ENCODE measurements around the gene CSTB.

CSTB gene

DNA sequence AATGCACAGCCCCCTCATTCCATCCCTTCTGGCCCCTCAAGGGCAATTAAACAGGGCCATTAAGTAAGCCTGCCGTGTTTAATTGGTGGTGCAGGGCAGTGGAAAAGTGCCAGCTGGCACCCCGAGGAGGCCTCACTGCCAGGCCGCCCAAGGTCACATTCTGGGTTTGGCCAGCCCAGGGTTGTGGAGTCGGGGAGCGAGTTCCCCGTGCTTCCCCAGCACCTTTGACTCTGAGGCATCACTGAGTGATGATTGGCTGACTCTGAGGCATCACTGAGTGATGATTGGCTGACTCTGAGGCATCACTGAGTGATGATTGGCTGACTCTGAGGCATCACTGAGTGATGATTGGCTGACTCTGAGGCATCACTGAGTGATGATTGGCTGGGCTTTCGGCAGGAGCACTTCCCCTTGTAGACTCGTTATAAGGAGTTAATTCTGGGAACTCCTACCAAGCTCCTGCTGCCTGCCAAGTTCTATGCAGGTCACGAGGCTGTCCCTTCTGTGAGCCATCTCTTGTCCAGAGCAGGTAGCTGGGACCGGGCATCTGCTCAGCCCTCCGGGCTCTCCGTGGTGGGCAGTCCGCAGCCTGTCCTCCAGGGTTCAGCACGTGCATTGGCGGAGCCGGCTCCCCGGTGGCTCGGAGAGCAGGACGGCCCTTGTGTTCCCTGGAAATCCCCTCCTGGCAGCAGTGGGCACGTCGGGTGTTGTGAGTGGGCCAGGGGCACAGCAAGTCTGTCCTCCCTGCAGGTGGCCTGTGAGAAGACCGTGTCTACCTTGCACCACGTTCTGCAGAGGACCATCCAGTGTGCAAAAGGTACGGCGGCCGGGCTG lies 20.9 kb downstream of the CSTB start:
- Histone ChIP-seq H3K27ac (ENCODE audit: low read depth, low read length) (no peak overlapping the region), H3K9ac (ENCODE audit: low read depth, low read length) (no peak overlapping the region), H3K4me1 (ENCODE audit: insufficient read depth, low read length) (no peaks in the 10 kb centered on the region), H3K4me3 (ENCODE audit: low read length) (no peak overlapping the region), H3K27me3 (ENCODE audit: insufficient read depth, low read length) (no peaks in the 10 kb centered on the region), H3K36me3 (ENCODE audit: insufficient read depth, low read length) (peaks cover 75% of the 10 kb centered on the region), H3K9me3 (ENCODE audit: insufficient read depth, low read depth, low read length) (no peaks in the 10 kb centered on the region)
- WGBS: 93% methylated on average over 26 of the region's 26 CpGs

DNA sequence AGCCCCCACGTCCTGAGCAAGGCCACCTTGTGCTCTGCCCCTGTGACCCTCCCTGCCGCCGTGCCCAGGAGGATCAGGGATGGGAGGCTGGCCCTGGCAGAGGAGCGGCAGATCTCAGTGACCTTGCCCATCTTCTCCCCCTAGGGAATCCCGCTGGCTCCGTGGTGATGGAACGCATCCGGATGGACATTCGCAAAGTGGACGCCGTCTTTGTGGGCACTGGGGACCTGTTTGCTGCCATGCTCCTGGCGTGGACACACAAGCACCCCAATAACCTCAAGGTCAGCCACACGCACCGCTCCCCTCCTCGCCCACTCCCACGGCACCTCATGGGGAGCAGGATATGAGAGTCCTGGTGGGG lies 22.7 kb downstream of the CSTB start:
- H3K4me1 ChIP-seq (ENCODE audit: insufficient read depth, low read length): no peaks in the 10 kb centered on the region
- no peaks in the 10 kb centered on the region for H3K27me3 ChIP-seq (ENCODE audit: insufficient read depth, low read length)
- H3K9ac ChIP-seq (ENCODE audit: low read depth, low read length): no peak overlapping the region
- H3K27ac ChIP-seq (ENCODE audit: low read depth, low read length): no peak overlapping the region
- WGBS: 96% methylated on average over 16 of the region's 16 CpGs
- peaks cover 71% of the 10 kb centered on the region for H3K36me3 ChIP-seq (ENCODE audit: insufficient read depth, low read length)
- H3K4me3 ChIP-seq (ENCODE audit: low read length): no peak overlapping the region
- no peaks in the 10 kb centered on the region for H3K9me3 ChIP-seq (ENCODE audit: insufficient read depth, low read depth, low read length)

DNA sequence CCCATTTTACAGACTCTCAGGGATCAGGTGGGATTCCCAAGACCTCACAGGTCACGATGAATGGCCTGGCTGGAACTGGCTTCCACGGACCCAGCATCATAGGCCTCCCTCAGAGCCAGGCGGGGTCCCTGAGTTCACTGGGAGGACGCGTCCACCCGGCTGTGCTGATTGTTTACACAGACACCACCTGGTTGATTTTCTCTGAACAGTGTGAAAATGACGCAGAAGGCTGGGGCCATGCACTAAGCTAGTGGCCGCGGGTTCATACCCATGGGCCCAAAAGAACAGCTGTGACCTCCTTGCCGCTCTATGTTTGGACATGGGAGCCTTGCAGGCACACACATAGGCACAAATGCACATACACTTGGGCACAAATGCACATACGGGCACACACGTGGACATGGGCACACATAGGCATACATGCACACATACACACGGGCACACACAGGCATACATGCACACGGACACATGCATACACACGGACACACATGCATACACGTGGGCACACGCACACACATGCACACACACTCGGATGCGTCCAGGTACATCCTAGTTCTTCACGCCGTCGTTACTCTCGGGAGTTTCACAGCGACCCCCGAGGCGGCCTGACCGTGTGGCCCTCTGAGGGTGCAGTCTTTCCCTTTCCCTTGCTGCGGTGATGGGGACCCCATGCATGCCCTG lies 23.2 kb downstream of the CSTB start:
- H3K4me1 ChIP-seq (ENCODE audit: insufficient read depth, low read length): no peaks in the 10 kb centered on the region
- 96% methylated on average over 28 of the region's 28 CpGs for WGBS
- H3K36me3 ChIP-seq (ENCODE audit: insufficient read depth, low read length): peaks cover 71% of the 10 kb centered on the region
- no peak overlapping the region for H3K27ac ChIP-seq (ENCODE audit: low read depth, low read length)
- no peak overlapping the region for H3K4me3 ChIP-seq (ENCODE audit: low read length)
- no peak overlapping the region for H3K9ac ChIP-seq (ENCODE audit: low read depth, low read length)
- H3K27me3 ChIP-seq (ENCODE audit: insufficient read depth, low read length): no peaks in the 10 kb centered on the region
- no peaks in the 10 kb centered on the region for H3K9me3 ChIP-seq (ENCODE audit: insufficient read depth, low read depth, low read length)

DNA sequence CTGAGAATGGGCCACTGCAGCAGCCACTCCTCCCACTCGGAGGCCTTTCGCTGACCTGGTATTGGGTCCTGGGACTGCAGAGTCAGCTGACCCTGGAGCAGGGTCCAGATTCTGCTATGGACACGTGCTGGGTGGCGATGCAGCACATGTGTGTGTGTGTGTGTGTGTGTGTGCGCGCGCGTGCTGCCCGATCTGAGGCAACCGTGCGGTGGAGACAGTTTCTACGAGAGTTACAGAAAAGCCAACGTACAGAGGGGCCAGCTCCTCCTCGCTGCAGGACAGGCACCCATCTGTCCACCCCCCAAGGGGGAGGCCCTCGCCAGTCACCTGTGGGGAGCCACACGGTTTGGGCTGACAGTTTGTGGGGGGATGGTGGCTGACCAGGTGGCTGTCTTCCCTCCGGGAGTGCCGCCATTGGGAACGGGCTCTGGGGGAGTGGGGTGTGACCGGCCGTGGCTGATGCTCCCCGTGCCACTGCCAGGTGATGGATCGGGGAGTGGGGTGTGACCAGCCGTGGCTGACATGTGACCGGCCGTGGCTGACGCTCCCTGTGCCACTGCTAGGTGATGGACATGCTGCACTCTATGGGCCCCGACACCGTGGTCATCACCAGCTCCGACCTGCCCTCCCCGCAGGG lies 24.0 kb downstream of the CSTB start:
- H3K36me3 ChIP-seq (ENCODE audit: insufficient read depth, low read length): peaks cover 72% of the 10 kb centered on the region

DNA sequence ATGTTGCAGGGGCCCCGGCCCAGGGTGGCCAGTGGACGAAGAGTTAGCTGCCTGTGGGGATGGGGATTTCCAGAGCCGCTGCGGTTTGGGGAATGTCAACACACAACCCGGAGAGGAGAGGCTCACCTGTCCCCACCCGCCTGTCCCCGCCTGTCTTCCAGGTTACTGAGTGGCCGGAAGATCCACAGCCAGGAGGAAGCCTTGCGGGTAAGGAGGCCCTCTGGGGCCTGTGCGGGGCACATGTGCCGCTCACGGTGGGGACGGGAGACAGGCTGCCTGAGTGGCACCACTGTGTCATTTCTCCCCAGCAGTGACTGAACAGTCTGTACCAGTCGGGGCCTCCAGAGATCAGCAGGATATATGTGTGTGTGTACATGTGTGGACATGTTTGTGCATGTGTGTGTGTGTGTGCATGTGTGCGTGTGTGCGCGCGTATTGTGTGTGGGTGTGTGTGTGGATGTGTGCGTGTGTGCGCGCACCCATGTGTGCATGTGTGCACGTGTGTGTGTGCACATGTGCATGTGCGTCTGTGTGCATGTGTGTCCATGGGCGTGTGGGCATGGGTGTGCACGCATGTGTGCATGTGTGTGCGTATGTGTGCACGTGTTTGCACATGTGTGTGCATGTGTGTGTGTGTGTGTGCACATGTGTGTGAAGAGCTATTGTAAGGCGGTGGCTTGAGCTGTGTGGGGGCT lies 25.6 kb downstream of the CSTB start:
- H3K36me3 ChIP-seq (ENCODE audit: insufficient read depth, low read length): peaks cover 66% of the 10 kb centered on the region
- no peak overlapping the region for H3K9ac ChIP-seq (ENCODE audit: low read depth, low read length)
- H3K4me1 ChIP-seq (ENCODE audit: insufficient read depth, low read length): no peaks in the 10 kb centered on the region
- no peak overlapping the region for H3K27ac ChIP-seq (ENCODE audit: low read depth, low read length)
- H3K4me3 ChIP-seq (ENCODE audit: low read length): no peak overlapping the region
- H3K27me3 ChIP-seq (ENCODE audit: insufficient read depth, low read length): no peaks in the 10 kb centered on the region
- no peaks in the 10 kb centered on the region for H3K9me3 ChIP-seq (ENCODE audit: insufficient read depth, low read depth, low read length)
- 90% methylated on average over 28 of the region's 28 CpGs for WGBS

More for the DNA sequence above, 24.0 kb downstream of the CSTB start:
- Histone ChIP-seq H3K27me3 (ENCODE audit: insufficient read depth, low read length) (no peaks in the 10 kb centered on the region), H3K4me3 (ENCODE audit: low read length) (no peak overlapping the region), H3K9me3 (ENCODE audit: insufficient read depth, low read depth, low read length) (no peaks in the 10 kb centered on the region), H3K9ac (ENCODE audit: low read depth, low read length) (no peak overlapping the region), H3K27ac (ENCODE audit: low read depth, low read length) (no peak overlapping the region), H3K4me1 (ENCODE audit: insufficient read depth, low read length) (no peaks in the 10 kb centered on the region)
- WGBS: 95% methylated on average over 31 of the region's 31 CpGs

DNA sequence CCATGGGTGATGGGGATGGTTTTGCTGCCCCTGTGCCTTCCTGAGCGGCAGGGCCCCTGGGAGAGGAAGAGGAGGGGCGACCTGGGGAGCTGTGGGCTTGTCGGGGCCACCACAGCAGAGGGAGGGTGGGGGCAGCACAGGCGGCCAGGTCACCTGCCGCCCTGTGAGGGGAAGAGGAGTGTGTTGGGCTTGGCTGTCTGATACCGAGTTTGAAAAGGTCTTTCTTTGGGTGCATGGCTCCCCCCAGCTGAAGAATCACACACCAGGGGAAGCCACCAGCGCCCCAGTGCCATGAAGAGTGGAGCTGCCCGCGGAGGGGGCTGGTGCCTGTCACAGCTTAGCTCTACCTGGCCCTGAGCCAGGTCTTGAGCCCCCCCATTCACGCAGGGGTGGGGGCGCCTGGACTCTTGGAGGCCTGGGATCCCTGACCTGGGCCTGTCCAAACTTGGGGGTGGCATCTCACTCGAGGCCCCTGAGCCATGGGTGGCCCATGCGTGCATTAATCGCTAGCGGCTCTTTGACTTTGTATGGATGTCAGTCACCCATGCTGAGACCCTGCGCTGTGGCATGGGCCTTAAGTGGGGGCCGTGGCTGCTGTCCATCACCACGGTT lies 26.4 kb downstream of the CSTB start:
- peaks cover 65% of the 10 kb centered on the region for H3K36me3 ChIP-seq (ENCODE audit: insufficient read depth, low read length)
- no peaks in the 10 kb centered on the region for H3K4me1 ChIP-seq (ENCODE audit: insufficient read depth, low read length)
- H3K27me3 ChIP-seq (ENCODE audit: insufficient read depth, low read length): no peaks in the 10 kb centered on the region
- WGBS: 95% methylated on average over 18 of the region's 18 CpGs
- H3K9me3 ChIP-seq (ENCODE audit: insufficient read depth, low read depth, low read length): no peaks in the 10 kb centered on the region
- H3K9ac ChIP-seq (ENCODE audit: low read depth, low read length): no peak overlapping the region
- no peak overlapping the region for H3K4me3 ChIP-seq (ENCODE audit: low read length)
- H3K27ac ChIP-seq (ENCODE audit: low read depth, low read length): no peak overlapping the region

DNA sequence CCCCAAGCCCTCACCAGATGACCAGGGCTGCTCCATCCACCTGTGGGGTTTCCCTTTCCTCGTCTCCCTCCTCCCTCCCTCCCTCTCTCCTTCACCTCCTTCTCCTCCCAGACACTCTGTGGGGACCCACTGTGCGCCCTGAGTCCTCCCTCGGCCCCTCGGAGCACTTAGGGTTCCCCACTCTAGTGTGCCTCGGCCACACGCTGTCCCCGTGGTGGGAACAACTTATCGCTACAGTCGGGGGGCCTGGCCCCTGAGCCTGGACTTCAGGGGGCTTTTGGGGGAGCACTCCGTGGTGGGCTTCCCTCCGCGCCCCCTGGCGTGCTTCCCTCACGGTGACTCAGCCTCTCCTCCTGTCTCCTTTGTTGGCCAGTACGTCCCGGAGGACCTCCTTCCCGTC lies 27.5 kb downstream of the CSTB start:
- H3K27me3 ChIP-seq (ENCODE audit: insufficient read depth, low read length): no peaks in the 10 kb centered on the region
- H3K36me3 ChIP-seq (ENCODE audit: insufficient read depth, low read length): peaks cover 65% of the 10 kb centered on the region
- H3K4me3 ChIP-seq (ENCODE audit: low read length): no peak overlapping the region
- H3K4me1 ChIP-seq (ENCODE audit: insufficient read depth, low read length): no peaks in the 10 kb centered on the region
- no peak overlapping the region for H3K27ac ChIP-seq (ENCODE audit: low read depth, low read length)
- no peak overlapping the region for H3K9ac ChIP-seq (ENCODE audit: low read depth, low read length)
- no peaks in the 10 kb centered on the region for H3K9me3 ChIP-seq (ENCODE audit: insufficient read depth, low read depth, low read length)
- 95% methylated on average over 17 of the region's 17 CpGs for WGBS

DNA sequence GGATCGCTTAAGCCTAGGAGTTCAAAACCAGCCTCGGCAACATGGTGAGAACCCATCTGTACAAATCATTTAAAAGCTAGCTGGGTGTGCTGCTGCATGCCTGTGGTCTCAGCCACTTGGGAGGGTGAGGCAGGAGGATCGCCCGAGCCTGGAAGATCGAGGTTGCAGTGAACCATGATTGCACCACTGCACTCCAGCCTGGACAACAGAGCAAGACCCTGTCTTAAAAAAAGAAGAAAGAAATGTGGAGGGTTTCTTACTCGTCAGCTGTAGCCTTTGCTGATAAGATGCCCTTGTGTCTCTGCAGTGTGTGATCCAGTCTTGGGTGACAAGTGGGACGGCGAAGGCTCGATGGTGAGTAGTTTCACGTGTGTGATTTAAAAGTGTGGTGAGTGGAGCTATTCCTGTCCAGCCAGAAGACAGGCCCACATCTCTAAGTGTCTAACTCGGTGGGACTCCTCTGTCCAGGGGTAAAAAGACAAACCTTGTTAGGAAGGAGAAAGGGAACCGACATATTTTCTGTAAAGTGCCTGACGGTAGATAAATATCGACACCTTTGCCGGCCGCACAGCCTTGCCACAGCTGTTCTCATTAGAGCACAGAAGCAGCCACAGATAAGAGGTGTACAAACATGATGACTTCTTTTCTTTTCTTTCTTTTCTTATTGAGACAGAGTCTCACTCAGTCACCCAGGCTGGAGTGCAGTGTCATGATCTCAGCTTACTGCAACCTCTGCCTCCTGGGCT lies 30.2 kb downstream of the CSTB start:
- Histone ChIP-seq H3K4me1 (ENCODE audit: insufficient read depth, low read length) (no peaks in the 10 kb centered on the region), H3K27ac (ENCODE audit: low read depth, low read length) (no peak overlapping the region), H3K27me3 (ENCODE audit: insufficient read depth, low read length) (no peaks in the 10 kb centered on the region), H3K36me3 (ENCODE audit: insufficient read depth, low read length) (peaks cover 55% of the 10 kb centered on the region), H3K4me3 (ENCODE audit: low read length) (no peak overlapping the region), H3K9ac (ENCODE audit: low read depth, low read length) (no peak overlapping the region), H3K9me3 (ENCODE audit: insufficient read depth, low read depth, low read length) (no peaks in the 10 kb centered on the region)
- 95% methylated on average over 16 of the region's 16 CpGs for WGBS

DNA sequence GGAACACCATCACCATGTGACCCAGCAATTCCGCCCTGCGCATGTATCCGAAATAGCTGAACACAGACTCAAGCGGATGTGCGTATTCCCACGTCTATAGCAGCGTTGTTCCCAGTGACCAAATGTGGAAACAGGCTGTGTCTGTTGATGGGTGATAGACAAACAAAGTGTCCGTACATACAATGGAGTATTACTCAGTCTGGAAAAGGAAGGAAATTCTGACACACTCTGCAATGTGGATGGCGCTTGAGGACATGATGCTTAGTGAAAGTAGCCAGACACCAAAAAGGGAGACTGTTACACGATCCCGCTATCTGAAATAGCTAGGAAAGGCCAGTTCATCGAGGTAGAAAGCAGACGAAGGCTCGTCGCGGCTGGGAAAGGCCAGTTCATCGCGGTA lies 31.4 kb downstream of the CSTB start:
- 96% methylated on average over 18 of the region's 18 CpGs for WGBS

DNA sequence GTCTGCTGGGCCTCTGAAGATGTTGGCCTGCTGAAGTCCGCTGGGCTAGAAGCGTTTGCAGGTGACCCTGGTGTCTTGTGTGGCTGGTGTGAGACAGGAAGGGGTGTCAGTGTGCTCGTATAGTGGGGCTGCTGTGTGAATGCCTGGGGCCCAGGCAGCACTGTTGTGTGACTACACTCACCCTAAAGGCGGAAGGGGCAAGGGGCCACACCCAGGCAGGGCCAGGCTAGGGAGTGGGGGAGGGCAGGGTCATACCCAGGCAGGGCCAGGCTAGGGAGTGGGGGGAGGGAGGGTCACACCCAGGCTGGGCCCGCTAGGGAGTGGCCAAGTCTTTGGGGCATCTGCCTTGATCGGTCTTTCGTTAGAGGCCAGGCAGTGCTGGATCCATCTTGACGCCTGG lies 32.2 kb downstream of the CSTB start:
- H3K9ac ChIP-seq (ENCODE audit: low read depth, low read length): no peak overlapping the region

More for the DNA sequence above, 31.4 kb downstream of the CSTB start:
- H3K9me3 ChIP-seq (ENCODE audit: insufficient read depth, low read depth, low read length): no peaks in the 10 kb centered on the region
- H3K27me3 ChIP-seq (ENCODE audit: insufficient read depth, low read length): no peaks in the 10 kb centered on the region
- H3K4me3 ChIP-seq (ENCODE audit: low read length): no peak overlapping the region
- no peaks in the 10 kb centered on the region for H3K4me1 ChIP-seq (ENCODE audit: insufficient read depth, low read length)
- no peak overlapping the region for H3K27ac ChIP-seq (ENCODE audit: low read depth, low read length)
- H3K9ac ChIP-seq (ENCODE audit: low read depth, low read length): no peak overlapping the region
- peaks cover 49% of the 10 kb centered on the region for H3K36me3 ChIP-seq (ENCODE audit: insufficient read depth, low read length)

More for the DNA sequence above, 32.2 kb downstream of the CSTB start:
- WGBS: 92% methylated on average over 8 of the region's 8 CpGs
- no peaks in the 10 kb centered on the region for H3K9me3 ChIP-seq (ENCODE audit: insufficient read depth, low read depth, low read length)
- peaks cover 48% of the 10 kb centered on the region for H3K36me3 ChIP-seq (ENCODE audit: insufficient read depth, low read length)
- no peak overlapping the region for H3K27ac ChIP-seq (ENCODE audit: low read depth, low read length)
- H3K4me1 ChIP-seq (ENCODE audit: insufficient read depth, low read length): no peaks in the 10 kb centered on the region
- H3K4me3 ChIP-seq (ENCODE audit: low read length): no peak overlapping the region
- H3K27me3 ChIP-seq (ENCODE audit: insufficient read depth, low read length): no peaks in the 10 kb centered on the region

Measured in HUES64 (cell line).